Left cardiac atrium (tissue), 4 donors: ENCODE results near the gene ITGBL1. TPM values are rescaled to one million over a fixed set of nuclear protein-coding genes. Genes with fewer than 3 reads are reported as not detected.
A peak's percentile ranks its signal among the peaks of the same experiment; 100 is the strongest.

ENCODE experiments used
- ATAC-seq, 2 donors: fragments of 200-7000 bp; cut with Tn5 transposase; one replicate each; pipeline ENCODE4 v1.9.1; 2020; ENCODE audit warnings: mild to moderate bottlenecking in 2 of 2, moderate library complexity in 2 of 2
- DNase-seq: peaks from one replicate; pipeline ENCODE4 v3.0.0-alpha.2; 2020
- intact Hi-C, 2 donors: fragments of 100-400 bp; cut with DNase I; formaldehyde crosslinking; loops; one replicate each; pipeline versions ENCODE4 v1.14.1 to v1.15.1; 2022 to 2023
- total RNA-seq, 2 donors: library from RNA; stranded (reverse); fragmentation: NEBNext Ultra II Directional; extraction: Animal tissue kit (Norgen Biotek cat#: 25700); gene quantifications; one replicate each; pipeline ENCODE4 v1.2.1, GENCODE V29; 2021
- donor health status: DM: no; HTN: yes; CAD: no.
- donor health status: DM: no; HTN: yes; CAD: no; lungs with severe emphysema.
- donor health status: DM: yes; HTN: yes; CAD: no.
- donor health status: Dilated cardiomyopathy.

The ITGBL1 gene
- total RNA-seq, 2 donors from 2014 or later = 11.6 to 16.1 TPM

DNA sequence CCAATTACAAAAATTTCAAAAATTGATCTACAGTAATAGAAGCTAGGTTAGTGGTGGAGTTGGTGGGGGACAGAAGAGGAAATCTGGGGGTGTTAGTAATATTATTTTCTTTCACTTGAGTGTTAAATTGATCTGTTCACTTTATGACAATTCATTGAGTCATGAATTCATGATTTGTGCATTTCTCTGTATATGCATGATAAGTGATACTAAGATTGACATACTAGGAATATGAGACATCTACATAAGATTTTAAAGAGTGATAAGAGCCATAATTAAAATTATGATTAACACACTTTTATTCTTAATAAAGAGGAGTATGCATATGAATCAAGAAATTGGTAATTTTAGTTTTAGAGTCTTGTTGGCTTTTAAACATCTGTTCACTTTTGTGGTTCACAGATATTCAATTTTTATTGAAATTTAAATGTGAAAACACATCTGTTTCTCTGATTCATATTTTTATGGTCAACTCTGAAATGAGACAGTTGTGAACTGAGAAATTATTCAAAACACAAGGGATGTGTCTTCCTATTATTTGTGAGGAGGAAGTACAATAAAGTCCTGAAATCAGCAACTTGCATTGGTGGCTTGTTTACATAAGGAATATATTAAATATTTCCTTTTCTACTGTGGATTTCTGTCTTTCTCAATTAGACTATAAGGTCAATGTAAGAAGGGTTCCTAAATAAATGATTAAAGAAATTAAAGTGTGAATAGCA, 196.5 kb downstream of the ITGBL1 start:
- ATAC-seq = no peak
- intact Hi-C loops = no loop called here
- DNase-seq = no peak

DNA sequence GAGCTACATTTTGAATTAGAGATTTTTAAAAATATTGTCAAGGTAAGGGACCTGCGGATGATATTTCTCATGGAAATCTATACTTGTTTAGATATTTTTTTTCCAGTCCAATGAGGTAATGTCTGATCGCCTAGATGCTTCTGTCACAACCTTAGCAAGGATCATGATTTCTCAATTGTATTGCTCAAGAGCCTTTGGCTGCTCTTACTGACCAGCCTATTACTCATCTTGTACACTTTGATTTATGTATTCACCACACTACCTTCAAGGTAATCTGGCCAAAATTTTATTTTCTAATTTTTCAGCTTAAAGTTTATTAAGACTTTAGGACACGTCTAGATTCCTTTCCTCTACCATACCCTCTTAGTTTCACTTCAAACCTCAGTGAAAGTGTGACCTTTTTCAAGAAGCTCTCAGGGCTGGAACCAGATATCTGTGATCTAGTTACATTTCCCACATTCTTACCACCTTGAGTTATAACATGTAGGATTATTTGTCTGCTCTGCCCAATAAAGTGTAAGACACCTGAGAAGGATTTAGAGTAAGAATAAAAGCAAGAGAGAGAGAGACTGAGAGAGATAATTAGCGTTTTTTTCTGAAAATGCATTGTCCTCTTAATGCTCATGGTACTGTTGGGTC, 197.1 kb downstream of the ITGBL1 start:
- ATAC-seq (peak; percentile 44 to 86), DNase-seq (no peak)
- intact Hi-C loops = no loop called here

DNA sequence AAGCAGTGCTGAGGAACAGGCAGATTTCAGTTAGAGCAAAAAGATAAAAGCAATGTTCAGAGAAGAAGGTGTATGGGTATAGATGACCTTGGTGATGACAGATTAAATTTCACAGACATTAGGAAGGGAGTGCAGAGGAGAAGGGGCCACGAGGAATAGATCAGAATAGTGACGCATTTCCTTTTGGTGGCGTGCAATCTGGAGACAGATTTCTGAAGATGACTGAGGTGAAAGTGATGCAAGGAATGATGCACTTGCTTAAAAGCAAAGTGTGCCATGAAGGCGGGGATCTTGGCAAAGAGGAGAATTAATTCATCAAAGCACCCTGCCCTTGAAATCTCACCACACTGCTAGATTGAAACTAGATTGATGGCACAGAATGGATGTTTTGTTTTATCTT, 202.4 kb downstream of the ITGBL1 start:
- DNase-seq (no peak), ATAC-seq (peak in 1 of 2 donors; percentile 15)
- intact Hi-C loops = no loop called here

DNA sequence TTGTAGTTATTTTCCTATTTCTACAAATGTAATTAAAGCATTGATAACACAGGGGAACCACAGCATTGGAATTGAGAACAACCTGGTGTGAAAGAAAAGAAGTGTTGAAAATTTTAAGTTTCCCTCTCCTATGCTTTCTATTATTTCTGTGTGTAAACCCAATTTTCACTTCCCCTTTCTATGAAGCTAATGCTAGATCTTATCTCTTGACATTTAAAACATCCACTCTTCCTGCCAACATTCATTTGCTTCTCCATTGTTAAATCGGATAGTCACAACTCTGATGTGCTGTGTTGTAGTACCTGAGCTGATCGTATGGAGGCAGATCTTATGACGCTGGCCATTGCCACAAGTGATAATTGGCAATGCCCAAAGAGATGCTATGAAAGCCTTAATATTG, 203.0 kb downstream of the ITGBL1 start:
- no peak for ATAC-seq
- intact Hi-C loops = no loop called here

DNA sequence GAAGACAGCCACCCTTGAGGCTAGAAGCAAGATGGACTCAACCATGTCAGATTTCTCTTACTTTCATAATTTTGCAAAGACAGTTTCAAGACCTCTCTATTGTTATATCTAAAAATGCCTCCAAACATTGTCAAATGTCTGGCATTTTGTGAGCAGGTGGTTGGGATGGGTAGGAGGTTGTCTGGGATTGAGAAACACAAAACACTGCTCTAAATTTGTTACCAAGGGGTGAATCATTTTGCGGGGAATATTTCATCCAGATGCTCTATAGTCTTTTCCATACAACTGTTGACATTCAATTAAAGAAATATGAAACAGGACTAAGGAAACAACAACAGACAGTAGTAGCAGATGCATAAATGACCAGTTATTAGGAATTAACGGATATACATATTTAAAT, 208.2 kb downstream of the ITGBL1 start:
- ATAC-seq (no peak), DNase-seq (no peak)
- intact Hi-C loops = no loop called here

More for the DNA sequence above, 203.0 kb downstream of the ITGBL1 start:
- DNase-seq = no peak

DNA sequence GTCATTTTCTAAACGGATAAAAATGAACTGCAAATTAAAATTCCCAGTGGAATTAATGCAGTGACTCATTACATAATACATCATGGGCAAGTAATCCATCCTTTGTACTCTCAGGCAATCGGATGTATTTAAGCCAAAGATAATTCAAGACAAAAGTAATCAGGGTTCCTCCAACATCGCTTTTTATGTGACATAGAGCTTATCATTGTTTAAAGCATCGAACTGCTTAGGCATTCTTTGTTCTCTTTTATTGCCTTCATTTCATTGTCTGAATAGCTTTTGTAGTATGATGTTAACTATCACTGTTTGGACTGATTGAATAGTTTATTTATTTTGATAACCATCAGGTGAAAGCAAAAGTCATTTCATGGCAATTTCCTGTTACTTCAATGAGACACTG, 209.4 kb downstream of the ITGBL1 start:
- intact Hi-C loops = no loop called here
- DNase-seq = no peak
- no peak for ATAC-seq

DNA sequence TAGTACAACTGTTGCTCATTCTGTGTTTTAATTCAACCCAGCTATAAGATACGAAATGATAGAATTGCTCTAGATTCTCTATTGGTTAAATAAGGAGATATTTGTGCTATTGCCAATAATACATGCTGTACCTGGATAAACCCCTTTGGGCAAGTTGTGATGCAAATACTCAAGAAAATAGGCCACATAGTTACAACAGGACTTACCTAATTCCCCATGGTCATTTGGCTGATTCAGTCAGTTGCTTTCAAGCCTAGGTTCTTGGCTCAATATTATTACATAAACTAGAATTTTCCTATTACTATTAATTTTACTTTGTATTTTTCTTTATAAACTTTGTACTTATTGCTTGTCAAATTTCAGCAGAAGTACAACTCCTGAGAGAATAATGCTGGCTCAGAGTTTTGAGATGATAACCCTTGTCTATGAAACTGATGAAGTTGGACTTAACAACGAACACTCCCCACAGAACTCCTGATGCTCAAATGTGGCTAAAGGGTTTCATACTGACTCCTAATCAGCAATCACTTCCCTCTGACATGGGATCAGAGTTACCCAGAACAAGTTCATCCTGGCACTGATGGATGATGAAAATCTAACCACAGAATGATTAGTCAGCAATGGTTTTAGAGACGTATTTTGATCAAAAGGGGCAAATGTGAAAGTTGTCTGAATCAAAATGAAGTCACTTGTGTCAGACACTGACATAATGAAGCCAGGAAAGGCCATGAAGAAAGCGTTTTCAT, 221.1 kb downstream of the ITGBL1 start:
- ATAC-seq (no peak), DNase-seq (no peak)
- intact Hi-C loops = no loop called here

DNA sequence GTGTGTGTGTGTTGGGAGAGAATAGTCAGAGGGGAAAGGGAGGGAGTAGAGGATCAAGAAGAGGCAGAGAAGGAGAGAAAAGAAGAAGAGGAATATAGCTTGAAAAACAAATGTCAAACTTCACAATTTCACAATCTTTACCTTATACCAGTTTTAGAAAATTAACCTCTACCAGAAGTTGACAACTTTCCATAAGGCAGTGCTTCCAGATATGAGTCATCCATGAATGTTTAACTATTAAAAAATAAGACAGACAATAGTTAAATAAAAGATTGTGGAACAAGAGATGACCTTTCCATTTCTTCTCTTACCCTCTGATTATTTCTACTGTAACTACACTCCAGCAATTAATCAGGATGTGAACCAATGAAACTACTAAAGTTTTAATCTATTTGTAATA, 229.4 kb downstream of the ITGBL1 start:
- DNase-seq (no peak), ATAC-seq (no peak)
- intact Hi-C loops = no loop called here

DNA sequence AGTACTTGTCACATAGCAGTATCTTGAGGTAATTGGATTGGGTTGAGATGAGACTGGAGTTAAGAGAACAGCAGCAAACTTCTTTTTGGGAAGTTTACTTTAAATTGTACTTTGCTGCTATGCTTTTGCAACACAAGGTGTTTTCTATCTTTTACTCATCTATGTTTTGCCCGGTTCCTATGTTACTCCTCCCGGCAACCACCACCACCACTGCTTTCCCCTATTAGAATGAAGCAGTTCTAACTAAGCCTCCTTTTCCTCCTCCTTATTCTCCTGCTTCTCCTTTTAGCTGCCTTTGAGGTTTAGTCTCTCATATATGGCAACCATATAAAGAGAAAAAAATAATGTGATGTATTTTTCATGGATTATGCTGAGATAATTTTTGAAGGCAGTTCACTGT, 233.5 kb downstream of the ITGBL1 start:
- DNase-seq (no peak), ATAC-seq (no peak)
- intact Hi-C loops = no loop called here

DNA sequence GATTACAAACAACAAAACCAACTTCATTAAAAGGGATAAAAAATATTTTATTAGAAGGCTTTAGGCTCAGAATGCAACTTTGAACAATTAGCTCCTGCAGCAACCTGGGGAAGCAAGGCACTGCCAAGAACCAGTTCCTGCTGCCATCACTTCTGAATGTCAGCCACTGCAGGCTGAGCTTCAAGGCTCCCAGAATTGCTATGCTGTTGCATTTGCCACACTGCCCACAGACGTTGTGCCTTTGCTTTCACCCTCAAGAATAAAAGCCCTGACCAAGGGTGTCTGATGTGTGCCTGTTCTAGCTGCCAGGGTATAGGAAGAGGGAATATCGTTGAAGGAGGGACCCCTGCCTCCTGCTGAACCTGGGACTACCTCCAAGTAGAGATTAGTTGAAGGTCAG, 238.4 kb downstream of the ITGBL1 start:
- intact Hi-C loops = no loop called here
- ATAC-seq = no peak

DNA sequence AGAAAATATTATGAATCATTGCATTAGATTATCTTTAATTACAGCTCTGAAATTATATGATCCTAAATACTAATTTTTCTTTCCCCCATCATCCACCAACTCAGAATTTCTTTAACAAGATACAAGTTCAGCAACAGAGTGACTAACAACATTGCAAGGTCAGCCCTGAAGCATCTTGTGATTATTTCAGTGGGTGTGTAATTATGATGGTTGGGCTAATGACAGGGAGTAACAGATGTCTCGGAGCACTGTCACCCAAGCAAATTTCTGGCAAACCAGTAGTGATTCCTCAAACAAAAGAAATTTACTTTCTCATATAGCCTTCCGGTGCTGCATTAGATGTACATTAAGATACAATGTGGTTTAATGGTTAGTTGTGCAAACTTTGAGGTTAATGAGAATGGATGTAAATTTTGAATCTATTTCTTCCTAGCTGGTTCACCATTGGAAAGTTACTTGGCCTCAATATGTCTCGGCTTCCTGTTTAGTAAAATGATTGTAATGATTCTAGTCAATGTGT, 238.9 kb downstream of the ITGBL1 start:
- ATAC-seq (no peak), DNase-seq (no peak)
- intact Hi-C loops = no loop called here

More for the DNA sequence above, 238.4 kb downstream of the ITGBL1 start:
- no peak for DNase-seq

DNA sequence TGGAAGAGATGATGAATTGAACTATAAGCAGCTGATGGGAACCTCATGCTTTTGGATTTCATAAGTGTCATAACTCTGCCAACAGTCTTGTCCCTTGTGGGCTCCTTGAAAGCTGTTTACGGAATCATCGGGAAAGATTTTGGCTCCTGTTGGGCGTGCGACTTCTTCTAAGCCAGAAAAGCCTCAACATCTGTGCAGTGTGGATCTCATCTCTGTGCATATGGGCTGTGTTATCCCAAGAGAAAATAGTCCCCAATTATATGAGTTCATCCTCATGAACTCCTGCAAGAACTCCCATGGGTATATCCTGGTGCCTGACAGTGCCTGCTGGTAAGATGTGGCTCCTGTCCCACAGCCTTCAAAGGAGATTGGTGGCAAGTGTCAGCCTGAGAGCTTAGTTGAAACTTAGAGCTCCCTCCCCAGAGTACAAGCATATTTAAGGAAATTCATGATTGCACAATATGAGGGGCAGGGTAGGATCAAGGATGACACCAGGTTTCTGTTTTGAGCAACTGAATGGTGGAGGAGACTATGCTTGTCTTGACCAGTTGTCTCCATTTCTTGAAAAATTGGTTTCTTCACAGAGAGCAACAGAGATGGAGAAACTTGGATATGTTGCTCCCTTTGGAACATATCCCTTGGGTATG, 243.5 kb downstream of the ITGBL1 start:
- intact Hi-C loops = no loop called here
- ATAC-seq (peak; percentile 25 to 44), DNase-seq (no peak)

DNA sequence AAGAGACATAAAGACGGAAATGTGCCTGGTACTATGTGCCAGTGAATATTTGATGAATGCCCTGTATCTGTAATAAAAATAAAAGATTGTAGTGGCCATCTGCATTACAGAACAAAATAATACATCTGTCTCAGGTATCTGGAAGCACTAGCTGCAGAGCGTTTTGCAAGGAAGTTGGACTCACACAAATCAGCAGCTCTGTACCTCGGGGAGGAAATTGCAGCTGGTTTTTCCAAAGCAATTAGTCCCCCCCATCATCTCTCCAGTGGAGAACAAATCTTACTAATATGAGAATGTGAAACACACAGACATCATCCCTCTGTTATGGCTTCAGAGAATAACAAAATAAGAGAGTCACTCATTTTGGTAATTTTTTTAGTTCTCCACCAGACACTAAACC, 245.3 kb downstream of the ITGBL1 start:
- intact Hi-C loops = no loop called here
- DNase-seq (no peak), ATAC-seq (no peak)

DNA sequence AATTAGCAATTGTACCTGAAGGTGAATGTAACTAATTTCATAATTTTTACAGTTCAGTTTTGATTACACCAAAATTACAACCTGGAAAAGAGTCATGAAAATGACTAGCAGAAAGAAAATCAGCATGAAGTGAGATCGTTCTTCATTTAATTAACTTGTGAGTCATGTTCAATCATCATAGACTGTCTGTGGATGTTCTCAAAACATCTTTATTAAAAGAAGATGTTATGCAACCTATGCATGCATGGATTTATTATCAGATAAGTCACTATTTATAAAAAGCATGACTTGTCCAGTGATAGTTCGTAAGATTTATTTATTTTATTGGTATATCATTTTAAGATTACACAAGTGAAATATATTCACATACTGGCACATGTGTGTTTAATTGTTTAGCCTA, 245.9 kb downstream of the ITGBL1 start:
- intact Hi-C loops = no loop called here
- DNase-seq (no peak), ATAC-seq (no peak)

DNA sequence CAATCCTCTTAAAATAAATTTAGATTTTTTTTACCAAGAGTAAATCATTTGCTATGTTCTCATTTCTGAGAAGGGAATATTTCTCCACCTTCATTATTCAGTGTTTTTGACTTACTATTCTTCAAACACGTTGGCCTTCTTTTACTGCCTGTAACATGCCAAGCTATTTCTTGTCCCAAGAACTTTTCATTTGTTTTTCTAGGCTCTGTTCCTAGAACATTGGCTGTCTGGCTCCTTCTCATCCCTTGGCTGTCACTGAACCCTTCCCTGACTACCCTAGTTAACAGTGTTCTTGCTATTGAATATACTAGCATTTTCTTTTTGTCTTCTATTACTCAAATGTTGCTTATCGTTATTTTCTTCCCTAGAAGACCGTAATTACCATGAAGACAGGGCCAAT, 248.1 kb downstream of the ITGBL1 start:
- ATAC-seq = peak; percentile 89 to 96
- DNase-seq = no peak
- intact Hi-C loops = no loop called here

DNA sequence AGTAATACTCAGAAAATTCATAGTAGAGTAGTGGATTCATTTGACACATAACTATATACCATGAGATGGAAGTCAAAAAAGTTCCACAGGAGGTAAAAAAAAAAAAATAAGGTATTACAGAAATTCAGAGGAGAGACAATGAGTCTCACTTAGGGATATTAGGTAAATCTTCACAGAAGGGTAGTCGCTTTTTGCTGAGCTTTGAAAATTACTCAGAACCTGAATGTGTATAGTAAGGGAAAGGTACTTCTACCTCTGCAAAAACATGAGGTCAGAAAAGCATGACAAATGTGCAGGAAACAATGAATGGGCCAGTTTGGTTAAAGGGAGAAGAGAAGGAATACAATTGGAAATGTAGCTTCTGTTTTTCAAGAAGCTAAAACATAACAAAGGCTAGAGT, 250.6 kb downstream of the ITGBL1 start:
- ATAC-seq = no peak
- no peak for DNase-seq
- intact Hi-C loops = no loop called here

DNA sequence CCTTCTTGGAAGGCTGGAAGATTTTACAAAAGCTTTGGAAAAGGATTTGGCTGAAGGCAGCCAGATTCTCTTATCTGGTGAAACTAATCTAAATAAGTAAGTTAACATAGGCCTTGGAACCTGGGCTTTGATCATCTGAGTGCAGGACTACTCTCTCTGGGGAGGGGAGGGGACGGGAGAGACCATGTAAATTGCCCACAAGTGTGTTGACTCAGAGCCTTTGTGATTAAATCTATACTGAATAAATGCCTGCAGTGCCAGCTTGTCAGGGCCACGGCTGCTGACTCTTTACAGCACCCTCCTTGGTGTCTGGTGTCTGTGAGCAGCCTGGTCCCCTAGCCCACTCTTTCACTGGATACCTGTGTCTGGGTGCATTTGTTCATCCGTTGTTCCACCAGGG, 251.4 kb downstream of the ITGBL1 start:
- no peak for DNase-seq
- no peak for ATAC-seq
- intact Hi-C loops = no loop called here

DNA sequence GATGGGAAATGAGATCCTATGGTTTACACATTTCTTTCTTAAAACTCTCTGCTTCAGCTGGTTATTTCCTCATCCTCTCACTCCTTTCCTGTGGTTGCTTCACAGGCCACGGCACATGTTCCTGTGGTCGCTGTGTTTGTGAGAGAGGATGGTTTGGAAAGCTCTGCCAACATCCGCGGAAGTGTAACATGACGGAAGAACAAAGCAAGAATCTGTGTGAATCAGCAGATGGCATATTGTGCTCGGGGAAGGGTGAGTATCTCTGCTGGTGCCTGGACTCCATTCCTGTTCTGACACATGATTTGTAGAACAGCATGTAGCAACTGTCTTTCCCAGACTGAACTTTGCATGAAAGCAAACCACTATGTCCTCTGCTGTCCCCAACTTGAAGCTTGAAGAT, 254.2 kb downstream of the ITGBL1 start:
- DNase-seq (peak; percentile 24), ATAC-seq (peak in 1 of 2 donors; percentile 80)
- intact Hi-C loops = no loop called here

DNA sequence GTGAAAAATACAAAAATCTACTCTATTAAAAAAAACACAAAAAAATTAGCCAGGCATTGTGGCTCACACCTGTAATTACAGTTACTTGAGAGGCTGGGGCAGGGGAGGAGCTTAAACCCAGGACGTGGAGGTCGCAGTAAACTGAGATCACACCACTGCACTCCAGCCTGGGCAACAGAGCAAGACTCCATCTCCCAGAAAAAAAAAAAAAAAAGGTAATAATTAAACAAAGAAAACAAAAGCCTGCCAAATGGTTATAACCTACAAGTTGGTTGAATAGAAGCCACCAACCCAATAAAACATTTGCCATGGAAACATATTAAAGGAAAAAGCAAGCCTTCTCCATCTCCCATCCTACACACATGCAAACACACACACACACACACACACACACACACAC, 255.2 kb downstream of the ITGBL1 start:
- ATAC-seq = no peak
- intact Hi-C loops = no loop called here
- DNase-seq = no peak

DNA sequence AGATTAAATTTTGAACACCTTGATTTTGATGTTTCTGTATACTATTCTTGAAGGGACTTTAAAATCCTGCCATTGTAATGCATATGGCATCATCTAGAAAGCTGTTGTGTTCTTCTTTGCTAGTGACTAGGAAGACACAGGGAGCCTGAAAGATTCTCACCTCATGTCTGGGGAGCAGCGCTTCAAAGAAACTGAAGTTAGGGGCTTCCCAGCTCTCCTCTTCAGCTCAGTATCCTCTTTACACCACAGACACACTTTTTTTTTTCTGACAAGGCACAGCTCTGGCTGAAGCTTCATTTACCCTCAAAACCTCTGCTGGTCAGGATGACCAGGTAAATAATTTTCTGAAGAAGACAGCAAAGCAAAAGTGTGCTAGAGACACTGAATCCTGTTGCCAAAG, 255.6 kb downstream of the ITGBL1 start:
- DNase-seq (no peak), ATAC-seq (no peak)
- intact Hi-C loops = no loop called here
